ENCODE measurements around the gene AGPAT2. TPM values are rescaled to one million over a fixed set of nuclear protein-coding genes. Genes with fewer than 3 reads are reported as not detected.

AGPAT2 gene
- total and polyA plus RNA-seq, 8 donors = 24.9 to 170 (median 35.4) TPM

DNA sequence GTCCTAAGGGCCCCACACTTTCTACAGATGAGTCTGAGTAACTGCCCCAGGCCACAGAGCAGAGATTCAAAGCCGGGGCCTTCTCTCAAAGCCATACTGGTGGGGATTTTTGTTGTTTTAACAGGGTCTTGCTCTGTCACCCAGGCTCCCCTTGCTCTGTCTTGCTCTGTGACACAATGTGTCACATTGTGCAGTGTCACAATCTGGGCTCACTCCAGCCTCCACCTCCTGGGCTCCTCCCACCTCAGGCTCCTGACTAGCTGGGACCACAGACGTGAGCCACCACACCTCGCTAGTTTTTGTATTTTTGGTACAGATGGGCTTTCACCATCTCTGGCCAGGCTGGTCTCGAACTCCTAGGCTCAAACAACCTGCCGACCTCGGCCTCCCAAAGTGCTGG lies 8.6 kb downstream of the AGPAT2 start:
- H3K4me1 ChIP-seq = peaks cover 7 to 66% of the 10 kb centered on the region in 2 donors
- no peak overlapping the region for H3K4me3 ChIP-seq
- peak overlapping the region in 1 of 2 donors; percentile 63 for H3K27ac ChIP-seq
- H3K36me3 ChIP-seq = peaks cover 0 to 41% of the 10 kb centered on the region in 2 donors
- no peaks in the 10 kb centered on the region for H3K27me3 ChIP-seq
- intact Hi-C loops (cut with DNase I) = no loop called here
- ATAC-seq (peak; percentile 9), DNase-seq (no peak)
- H3K9me3 ChIP-seq = no peaks in the 10 kb centered on the region
- TF ChIP-seq, protein P1, sequence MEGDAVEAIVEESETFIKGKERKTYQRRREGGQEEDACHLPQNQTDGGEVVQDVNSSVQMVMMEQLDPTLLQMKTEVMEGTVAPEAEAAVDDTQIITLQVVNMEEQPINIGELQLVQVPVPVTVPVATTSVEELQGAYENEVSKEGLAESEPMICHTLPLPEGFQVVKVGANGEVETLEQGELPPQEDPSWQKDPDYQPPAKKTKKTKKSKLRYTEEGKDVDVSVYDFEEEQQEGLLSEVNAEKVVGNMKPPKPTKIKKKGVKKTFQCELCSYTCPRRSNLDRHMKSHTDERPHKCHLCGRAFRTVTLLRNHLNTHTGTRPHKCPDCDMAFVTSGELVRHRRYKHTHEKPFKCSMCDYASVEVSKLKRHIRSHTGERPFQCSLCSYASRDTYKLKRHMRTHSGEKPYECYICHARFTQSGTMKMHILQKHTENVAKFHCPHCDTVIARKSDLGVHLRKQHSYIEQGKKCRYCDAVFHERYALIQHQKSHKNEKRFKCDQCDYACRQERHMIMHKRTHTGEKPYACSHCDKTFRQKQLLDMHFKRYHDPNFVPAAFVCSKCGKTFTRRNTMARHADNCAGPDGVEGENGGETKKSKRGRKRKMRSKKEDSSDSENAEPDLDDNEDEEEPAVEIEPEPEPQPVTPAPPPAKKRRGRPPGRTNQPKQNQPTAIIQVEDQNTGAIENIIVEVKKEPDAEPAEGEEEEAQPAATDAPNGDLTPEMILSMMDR (IDR thresholded peaks at IDR 0.05) = no peak

DNA sequence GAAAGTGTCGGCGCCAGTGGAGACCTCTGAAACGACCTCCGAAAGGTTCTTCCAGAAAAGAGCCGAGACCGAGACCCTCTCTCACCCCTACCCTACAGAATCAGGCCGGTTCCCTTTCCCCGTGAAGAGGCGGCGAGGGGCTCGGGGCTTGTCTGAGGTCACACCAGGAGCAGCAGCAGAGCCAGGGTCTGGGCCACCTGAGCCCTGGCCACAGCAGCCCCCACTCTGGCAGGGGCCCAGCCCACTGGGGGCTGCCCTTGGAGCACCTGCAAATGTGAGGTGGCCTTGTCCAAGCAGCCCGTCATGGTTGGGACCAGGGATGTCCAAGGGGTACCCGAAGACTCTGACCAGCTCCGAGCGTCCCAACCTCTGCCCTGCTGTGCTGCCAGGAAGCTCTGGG lies 9.2 kb downstream of the AGPAT2 start:
- Histone ChIP-seq H3K36me3 (peaks cover 0 to 47% of the 10 kb centered on the region in 2 donors), H3K27ac (no peak overlapping the region), H3K9me3 (no peaks in the 10 kb centered on the region), H3K4me1 (peaks cover 4 to 60% of the 10 kb centered on the region in 2 donors), H3K27me3 (no peaks in the 10 kb centered on the region), H3K4me3 (no peak overlapping the region)
- intact Hi-C loops (cut with DNase I) = no loop called here
- DNase-seq = no peak
- TF ChIP-seq, protein P1 (IDR thresholded peaks at IDR 0.05) = no peak
- no peak for ATAC-seq

DNA sequence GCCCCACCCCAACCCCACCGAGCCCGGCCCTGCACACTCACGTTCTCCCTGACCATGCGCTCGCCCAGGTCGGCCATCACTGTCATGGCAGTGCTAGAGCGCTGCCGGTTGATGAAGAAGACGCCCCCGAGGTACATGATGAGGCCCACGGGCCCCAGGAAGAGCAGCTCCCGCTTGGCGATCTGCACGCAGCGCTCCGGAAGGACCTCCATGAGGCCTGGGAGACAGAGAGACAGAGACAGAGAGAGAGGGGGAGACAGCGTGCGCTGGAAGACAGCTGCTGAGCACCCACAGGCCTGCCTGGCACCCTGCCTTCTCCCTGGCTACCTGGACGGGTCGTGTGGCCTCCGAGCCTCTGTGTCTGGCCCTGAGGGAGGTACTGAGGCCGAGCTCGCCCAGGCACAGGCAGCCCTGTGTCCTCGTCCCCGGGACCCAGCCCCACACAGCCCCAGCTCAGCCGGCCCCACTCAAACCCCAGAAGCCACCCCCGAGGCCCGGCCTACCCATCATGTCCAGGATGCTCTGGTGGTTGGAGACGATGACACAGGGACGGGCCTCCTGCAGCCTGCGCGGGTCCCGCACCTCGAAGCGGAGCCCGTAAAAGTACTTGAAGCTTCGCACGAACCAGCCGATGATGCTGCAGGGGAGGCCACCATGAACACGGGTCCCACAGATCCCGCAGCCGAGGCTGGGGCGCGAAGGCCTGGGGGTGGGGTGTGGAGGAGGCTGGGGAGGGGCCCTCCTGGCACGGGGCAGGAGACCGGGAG lies 10.2 kb downstream of the AGPAT2 start:
- intact Hi-C loops (cut with DNase I) = no loop called here
- Histone ChIP-seq H3K4me3 (no peak overlapping the region), H3K27ac (no peak overlapping the region), H3K36me3 (peaks cover 0 to 56% of the 10 kb centered on the region in 2 donors), H3K4me1 (peaks cover 4 to 52% of the 10 kb centered on the region in 2 donors), H3K9me3 (no peaks in the 10 kb centered on the region), H3K27me3 (no peaks in the 10 kb centered on the region)
- no peak for ATAC-seq
- DNase-seq = no peak
- TF ChIP-seq, protein P1 (IDR thresholded peaks at IDR 0.05) = no peak

DNA sequence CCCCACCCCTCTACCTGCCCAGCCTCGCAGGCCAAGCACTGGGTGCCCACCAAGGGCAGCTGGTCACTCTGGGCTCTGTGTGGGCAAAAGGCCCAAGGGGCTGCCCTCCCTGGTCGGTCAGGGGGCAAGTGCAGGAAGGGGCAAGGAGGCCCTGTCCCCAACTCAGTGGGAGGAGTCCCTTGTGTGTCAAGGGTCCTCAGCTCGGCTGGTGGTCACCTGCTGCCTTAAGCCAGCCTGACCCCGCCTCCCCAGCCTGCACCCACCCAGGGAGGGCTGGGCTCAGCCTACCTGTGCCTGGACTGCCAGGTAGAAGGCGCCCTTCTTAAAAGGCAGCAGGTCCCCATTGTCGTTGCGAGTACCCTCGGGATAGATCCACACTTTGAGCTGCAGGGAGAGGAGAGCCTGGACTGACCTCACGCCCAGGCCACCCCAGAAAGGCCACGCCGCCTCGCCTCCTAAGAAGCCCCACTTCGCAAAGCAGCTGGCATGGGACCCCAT lies 10.9 kb downstream of the AGPAT2 start:
- Histone ChIP-seq H3K27ac (no peak overlapping the region), H3K36me3 (peaks cover 0 to 60% of the 10 kb centered on the region in 2 donors), H3K9me3 (no peaks in the 10 kb centered on the region), H3K27me3 (no peaks in the 10 kb centered on the region), H3K4me3 (no peak overlapping the region), H3K4me1 (peaks cover 4 to 56% of the 10 kb centered on the region in 2 donors)
- ATAC-seq (no peak), DNase-seq (no peak)
- intact Hi-C loops (cut with DNase I) = no loop called here
- TF ChIP-seq, protein P1 (IDR thresholded peaks at IDR 0.05) = no peak

GRCh38 chr9:136675477-136676296 lies 11.6 kb downstream of the AGPAT2 start:
- intact Hi-C loops (cut with DNase I) = no loop called here
- H3K27ac ChIP-seq = no peak overlapping the region
- H3K9me3 ChIP-seq = no peaks in the 10 kb centered on the region
- DNase-seq = no peak
- peak; percentile 6 for ATAC-seq
- TF ChIP-seq, protein P1 (IDR thresholded peaks at IDR 0.05) = no peak
- peaks cover 0 to 58% of the 10 kb centered on the region in 2 donors for H3K36me3 ChIP-seq
- peaks cover 4 to 52% of the 10 kb centered on the region in 2 donors for H3K4me1 ChIP-seq
- no peaks in the 10 kb centered on the region for H3K27me3 ChIP-seq
- no peak overlapping the region for H3K4me3 ChIP-seq

Measured in left lung (tissue), 10 donors.